CD4-positive, alpha-beta memory T cell (primary cell): ENCODE measurements around the gene NBPF4. TPM values are rescaled to one million over a fixed set of nuclear protein-coding genes. Genes with fewer than 3 reads are reported as not detected.
"Not testable (repeated sequence)": the region's sequence is repeated elsewhere in the genome, so short reads cannot be mapped to it uniquely, and the experiment has no call there.

Experiments
- CTCF ChIA-PET: fragments of 350-600 bp; sonication (Branson Sonifier 250); formaldehyde crosslinking; loops from one replicate; lab custom pipeline; 2021; ENCODE audit warnings: inconsistent platforms; ENCODE audit not compliant: partially characterized antibody; lab: Charles Lee
- POLR2A ChIA-PET: fragments of 350-600 bp; sonication (Branson Sonifier 250); formaldehyde crosslinking; loops from one replicate; lab custom pipeline; 2021; ENCODE audit not compliant: partially characterized antibody; lab: Charles Lee
- DNase-seq, 5 donors: peaks; one replicate each; pipeline versions ENCODE4 v3.0.0 to v3.0.0-alpha.2; 2020 to 2022; ENCODE audit warnings: mixed read lengths in 1 of 5
- H3K27ac ChIP-seq: one replicate; pipeline ENCODE4 v1.7.0; 2013; ENCODE audit warnings: low read depth, low read length
- H3K27me3 ChIP-seq: 2 replicates; pipeline ENCODE4 v1.7.0; 2013; ENCODE audit warnings: mild to moderate bottlenecking, low read length, moderate library complexity; ENCODE audit not compliant: insufficient read depth
- H3K36me3 ChIP-seq: 2 replicates; pipeline ENCODE4 v1.7.0; 2013; ENCODE audit warnings: mild to moderate bottlenecking, low read length, moderate library complexity; ENCODE audit not compliant: insufficient read depth
- H3K4me1 ChIP-seq: 2 replicates; pipeline ENCODE4 v1.7.0; 2013; ENCODE audit warnings: mild to moderate bottlenecking, low read length, moderate library complexity; ENCODE audit not compliant: insufficient read depth
- H3K4me3 ChIP-seq, 2 donors: one replicate each; pipeline ENCODE4 v1.7.0; 2013; ENCODE audit warnings: low read length in 2 of 2, mild to moderate bottlenecking in 1 of 2
- H3K9me3 ChIP-seq, 2 donors: one replicate each; pipeline ENCODE4 v1.7.0; 2013; ENCODE audit warnings: low read length in 2 of 2, control low read depth in 1 of 2; ENCODE audit not compliant: control insufficient read depth in 1 of 2
- H3K27ac Mint-ChIP-seq, 7 donors: one replicate each; pipeline ENCODE4 v1.8.0; 2020 to 2021; ENCODE audit warnings: mixed read lengths in 7 of 7, mild to moderate bottlenecking in 6 of 7, inconsistent platforms in 3 of 7, moderate library complexity in 3 of 7
- H3K27me3 Mint-ChIP-seq, 2 donors: one replicate each; pipeline ENCODE4 v1.8.0; 2020 to 2021; ENCODE audit warnings: mixed read lengths in 2 of 2
- H3K36me3 Mint-ChIP-seq, 2 donors: one replicate each; pipeline ENCODE4 v1.8.0; 2020 to 2021; ENCODE audit warnings: mixed read lengths in 2 of 2, inconsistent platforms in 1 of 2, mild to moderate bottlenecking in 1 of 2
- H3K4me1 Mint-ChIP-seq, 4 donors: one replicate each; pipeline ENCODE4 v1.8.0; 2020 to 2021; ENCODE audit warnings: mixed read lengths in 4 of 4, mild to moderate bottlenecking in 1 of 4
- H3K4me3 Mint-ChIP-seq, 8 donors: one replicate each; pipeline ENCODE4 v1.8.0; 2020 to 2021; ENCODE audit warnings: mixed read lengths in 8 of 8, mild to moderate bottlenecking in 7 of 8, moderate library complexity in 6 of 8, inconsistent platforms in 3 of 8
- H3K9me3 Mint-ChIP-seq, 8 donors: one replicate each; pipeline ENCODE4 v1.8.0; 2020 to 2021; ENCODE audit warnings: mixed read lengths in 8 of 8, mild to moderate bottlenecking in 5 of 8, inconsistent platforms in 3 of 8, moderate library complexity in 1 of 8
- intact Hi-C: fragments of 100-400 bp; cut with micrococcal nuclease; formaldehyde crosslinking; loops from one replicate; pipeline ENCODE4 v1.15.1; 2023
- polyA plus RNA-seq, 2 donors: library from polyadenylated mRNA; unstranded; fragments of 300-500 nt; fragmentation: Illumina TruSeq; gene quantifications; one replicate each; pipeline ENCODE4 v1.2.3, GENCODE V29; 2021
- total RNA-seq, 2 experiments: library from RNA; stranded (reverse); gene quantifications; one replicate each; pipeline ENCODE4 v1.2.3, GENCODE V29; 2021

Gene NBPF4
- total and polyA plus RNA-seq, 4 experiments from 2014 or later: 0.35 TPM; not detected in 3

DNA sequence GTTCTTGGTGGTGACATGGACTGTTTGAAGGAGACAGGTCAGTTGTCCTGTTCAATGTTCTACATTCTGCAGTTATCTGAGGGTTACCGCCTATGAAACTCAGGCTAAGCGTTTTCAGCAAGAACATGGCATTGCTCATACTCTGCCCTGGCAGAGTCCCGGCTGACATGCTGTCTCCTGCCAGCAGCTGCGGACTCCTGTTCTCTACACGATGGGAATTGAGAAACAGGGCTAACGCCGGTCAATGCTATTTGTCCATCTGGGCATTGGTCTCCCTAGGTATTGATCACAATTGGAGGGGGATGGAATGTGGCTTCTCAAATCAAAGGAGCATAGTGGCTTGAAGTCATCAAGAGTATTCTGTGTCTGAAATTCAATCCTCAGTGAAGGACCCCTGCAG is 20.6 kb downstream of the NBPF4 start:
- intact Hi-C loops, H3K36me3 ChIP-seq, H3K27me3 Mint-ChIP-seq, H3K36me3 Mint-ChIP-seq, H3K9me3 ChIP-seq, POLR2A ChIA-PET, H3K4me3 ChIP-seq, H3K9me3 Mint-ChIP-seq, CTCF ChIA-PET, H3K4me1 ChIP-seq, H3K4me3 Mint-ChIP-seq, H3K27me3 ChIP-seq, H3K27ac ChIP-seq, H3K4me1 Mint-ChIP-seq, DNase-seq, H3K27ac Mint-ChIP-seq: not testable (repeated sequence)

DNA sequence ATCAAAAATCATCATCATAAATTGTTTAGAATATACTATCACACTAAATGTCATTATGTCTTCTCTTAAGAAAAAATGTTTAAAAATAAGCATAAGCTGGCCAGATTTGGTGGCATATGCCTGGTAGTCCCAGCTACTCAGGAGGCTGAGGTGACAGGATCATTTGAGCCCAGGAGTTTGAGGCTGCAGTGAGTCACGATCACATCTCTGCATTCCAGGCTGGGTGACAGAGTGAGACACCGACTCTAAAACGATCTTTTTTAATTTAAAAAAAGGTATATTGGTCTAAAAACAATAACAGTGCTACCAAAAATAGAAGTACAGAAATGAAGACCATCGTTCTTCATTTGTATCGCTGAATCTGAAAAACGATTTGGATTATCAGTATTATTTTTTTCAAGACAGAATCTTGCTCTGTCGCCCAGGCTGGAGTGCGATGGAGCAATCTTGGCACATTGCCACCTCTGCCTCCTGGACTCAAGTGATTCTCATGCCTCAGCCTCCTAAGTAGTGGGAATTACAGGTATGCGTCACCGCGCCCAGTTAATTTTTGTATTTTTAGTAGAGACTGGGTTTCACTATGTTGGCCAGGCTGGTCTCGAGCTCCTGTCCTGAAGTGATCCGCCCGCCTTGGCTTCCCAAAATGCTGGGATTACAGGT is 26.2 kb downstream of the NBPF4 start:
- POLR2A ChIA-PET, DNase-seq, H3K4me1 ChIP-seq, H3K4me1 Mint-ChIP-seq, H3K36me3 Mint-ChIP-seq, H3K27me3 Mint-ChIP-seq, H3K27ac Mint-ChIP-seq, H3K4me3 ChIP-seq, CTCF ChIA-PET, H3K36me3 ChIP-seq, H3K4me3 Mint-ChIP-seq, H3K27ac ChIP-seq, H3K27me3 ChIP-seq, H3K9me3 Mint-ChIP-seq, intact Hi-C loops, H3K9me3 ChIP-seq: not testable (repeated sequence)

DNA sequence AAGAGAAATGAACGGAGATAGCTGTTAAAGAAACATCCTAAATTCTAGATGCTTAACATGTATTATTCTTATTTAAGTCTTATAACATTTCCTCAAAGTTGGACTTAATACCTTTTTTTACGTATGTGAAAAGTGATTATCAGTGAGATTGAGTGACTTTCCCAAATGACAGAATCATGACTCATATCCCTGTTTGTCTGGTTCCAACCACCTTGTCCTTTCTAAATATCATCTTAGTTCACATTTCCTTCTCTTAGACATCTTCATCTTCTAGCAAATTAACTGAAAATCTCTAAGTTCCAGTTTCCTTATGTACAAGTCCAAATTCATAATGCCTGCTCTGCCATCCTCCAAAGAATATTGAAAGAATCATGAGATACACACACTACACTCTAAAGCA is 26.9 kb downstream of the NBPF4 start:
- H3K36me3 Mint-ChIP-seq, H3K4me3 Mint-ChIP-seq, H3K4me1 Mint-ChIP-seq, DNase-seq, intact Hi-C loops, H3K27ac ChIP-seq, H3K27me3 ChIP-seq, H3K27ac Mint-ChIP-seq, H3K4me3 ChIP-seq, H3K4me1 ChIP-seq, H3K36me3 ChIP-seq, H3K9me3 Mint-ChIP-seq, POLR2A ChIA-PET, H3K9me3 ChIP-seq, H3K27me3 Mint-ChIP-seq: not testable (repeated sequence)
- CTCF ChIA-PET: interaction anchor here (1.0 kb wide), 2 partner anchors 345 to 681 kb away, joined by 3 read pairs; no protein-coding TSS in a partner anchor

DNA sequence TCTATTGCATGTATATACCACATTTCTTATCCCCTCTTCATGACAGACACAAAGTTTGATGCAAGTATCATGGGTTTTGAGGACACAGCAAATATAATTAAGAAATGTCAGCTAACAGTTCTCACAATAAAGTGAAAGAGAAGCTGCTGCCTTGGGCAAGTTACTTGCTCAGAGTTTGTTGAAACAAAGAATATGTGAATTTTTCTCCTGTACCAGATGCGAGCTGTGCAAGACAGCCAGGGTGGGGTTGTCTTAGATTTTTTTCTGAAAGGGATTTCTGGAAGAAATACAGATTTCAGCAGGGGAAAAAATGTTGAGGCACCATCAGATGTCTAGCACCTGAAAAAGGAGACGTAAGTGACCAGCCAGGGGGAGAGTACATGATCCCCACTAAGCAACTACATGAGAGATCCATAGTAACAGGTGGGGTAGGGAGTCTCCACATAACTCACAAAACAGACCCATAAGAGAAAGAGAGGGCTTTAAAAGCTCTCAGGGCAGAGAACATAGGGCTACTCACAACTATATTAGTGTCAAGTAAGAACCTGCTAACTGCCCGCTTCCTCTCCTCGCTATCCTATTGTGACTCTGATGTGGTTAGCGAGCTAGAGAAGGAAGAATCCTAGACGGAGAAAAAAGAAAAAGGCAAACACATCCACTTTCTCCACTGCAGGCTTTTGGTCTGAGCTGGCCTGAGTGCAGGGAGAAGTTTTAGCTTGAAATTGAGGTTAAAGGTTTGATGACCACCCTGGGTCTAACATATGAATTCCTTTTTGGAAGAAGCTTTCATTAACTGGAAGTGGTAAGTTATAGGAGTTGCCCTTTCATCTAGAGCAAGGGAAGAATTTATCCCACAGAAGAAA is 27.6 kb downstream of the NBPF4 start:
- H3K27ac ChIP-seq, H3K4me1 Mint-ChIP-seq, DNase-seq, H3K4me1 ChIP-seq, H3K27me3 ChIP-seq, POLR2A ChIA-PET, H3K9me3 ChIP-seq, H3K27me3 Mint-ChIP-seq, H3K4me3 ChIP-seq, H3K36me3 ChIP-seq, H3K27ac Mint-ChIP-seq, intact Hi-C loops, H3K36me3 Mint-ChIP-seq, H3K9me3 Mint-ChIP-seq, H3K4me3 Mint-ChIP-seq: not testable (repeated sequence)
- CTCF ChIA-PET: interaction anchor here (1.0 kb wide), 2 partner anchors 346 to 682 kb away, joined by 3 read pairs; no protein-coding TSS in a partner anchor

DNA sequence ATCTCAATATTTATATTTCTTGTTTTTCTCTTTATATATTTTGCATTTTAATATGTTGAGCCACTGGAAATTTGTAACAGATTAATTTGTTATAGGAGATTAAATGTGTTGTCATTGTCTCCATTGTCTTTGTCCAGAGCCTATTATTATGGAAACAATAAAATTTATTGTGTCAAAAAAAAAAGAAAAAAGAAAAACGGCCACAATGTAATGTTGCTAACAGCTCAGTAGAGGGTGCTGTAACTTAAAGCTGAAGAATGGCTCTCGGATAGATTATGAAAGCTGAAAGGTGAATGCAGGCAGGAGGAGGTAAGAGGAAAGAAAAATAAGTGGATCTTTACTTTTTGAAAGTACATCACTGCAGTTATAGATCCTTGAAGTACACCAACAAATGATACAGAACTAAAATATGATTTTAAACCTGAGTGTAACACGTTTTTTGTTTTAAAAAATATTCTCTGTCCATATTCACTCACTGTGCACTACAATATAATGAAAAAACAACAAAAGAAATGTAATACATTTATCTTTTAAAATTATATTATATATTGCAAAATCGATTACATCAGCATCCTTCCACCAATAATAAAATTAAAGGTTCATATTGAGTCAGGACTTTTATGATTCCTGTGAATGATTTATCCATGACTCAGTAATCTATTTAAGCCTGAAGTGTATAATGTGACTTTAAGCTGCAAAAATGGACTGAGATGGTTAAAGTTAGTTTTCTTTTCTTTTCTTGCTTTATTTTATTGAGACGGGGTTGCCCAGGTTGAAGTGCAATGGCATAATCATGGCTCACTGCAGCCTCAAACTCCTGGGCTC is 29.0 kb downstream of the NBPF4 start:
- intact Hi-C loops, H3K4me1 Mint-ChIP-seq, H3K27ac ChIP-seq, POLR2A ChIA-PET, H3K27me3 ChIP-seq, H3K9me3 Mint-ChIP-seq, H3K27ac Mint-ChIP-seq, H3K4me3 Mint-ChIP-seq, H3K9me3 ChIP-seq, H3K4me1 ChIP-seq, H3K36me3 Mint-ChIP-seq, H3K36me3 ChIP-seq, H3K4me3 ChIP-seq: not testable (repeated sequence)
- H3K27me3 Mint-ChIP-seq: peaks cover 9 to 12% of the 10 kb centered on the region in 2 donors
- DNase-seq: peak in 4 of 5 donors; percentile 30 to 33 (median 32)
- CTCF ChIA-PET: interaction anchor here (0.8 to 1.0 kb wide), 4 partner anchors 14 to 429 kb away, joined by 3 read pairs; partner anchors contain the start of gene SLC25A24

DNA sequence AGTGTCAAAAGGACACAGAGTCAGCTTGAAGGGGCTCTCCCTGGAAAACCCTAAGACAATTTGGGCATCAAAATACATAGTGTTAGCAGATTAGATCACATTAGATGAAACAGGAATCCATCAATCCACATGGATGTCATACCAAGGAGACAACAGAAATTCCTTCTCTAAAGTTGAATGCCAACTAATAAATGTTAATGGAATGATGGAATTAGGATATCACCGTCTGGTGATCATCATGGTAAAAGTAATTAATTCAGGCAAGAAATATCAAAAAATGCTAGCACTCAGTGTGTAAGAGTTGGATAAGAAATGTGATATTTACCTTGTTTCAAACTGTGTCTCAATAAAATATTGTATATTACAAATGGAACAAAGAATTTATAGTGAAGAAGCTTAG is 32.9 kb downstream of the NBPF4 start:
- intact Hi-C loops: no loop called here
- Mint-ChIP-seq H3K4me3 (no peak overlapping the region), H3K9me3 (no peaks in the 10 kb centered on the region), H3K36me3 (no peaks in the 10 kb centered on the region), H3K27me3 (peaks cover 12 to 22% of the 10 kb centered on the region in 2 donors), H3K4me1 (peaks cover 3 to 10% (median 7%) of the 10 kb centered on the region in 4 donors), H3K27ac (no peak overlapping the region)
- no peak overlapping the region for H3K4me3 ChIP-seq
- CTCF ChIA-PET: interaction anchor here (1.7 to 3.3 kb wide), 2 partner anchors 10 to 429 kb away, joined by 4 to 15 read pairs; partner anchors contain the start of gene SLC25A24
- POLR2A ChIA-PET: no interaction called here
- no peak for DNase-seq
- no peak overlapping the region for H3K27ac ChIP-seq
- peaks cover 7% of the 10 kb centered on the region for H3K4me1 ChIP-seq
- no peaks in the 10 kb centered on the region for H3K27me3 ChIP-seq
- H3K9me3 ChIP-seq: no peaks in the 10 kb centered on the region
- no peaks in the 10 kb centered on the region for H3K36me3 ChIP-seq
